ENCODE results near the gene EFNA2. TPM values are rescaled to one million over a fixed set of nuclear protein-coding genes. Genes with fewer than 3 reads are reported as not detected.

Gene EFNA2
- polyA plus RNA-seq, 3 donors: not detected

DNA sequence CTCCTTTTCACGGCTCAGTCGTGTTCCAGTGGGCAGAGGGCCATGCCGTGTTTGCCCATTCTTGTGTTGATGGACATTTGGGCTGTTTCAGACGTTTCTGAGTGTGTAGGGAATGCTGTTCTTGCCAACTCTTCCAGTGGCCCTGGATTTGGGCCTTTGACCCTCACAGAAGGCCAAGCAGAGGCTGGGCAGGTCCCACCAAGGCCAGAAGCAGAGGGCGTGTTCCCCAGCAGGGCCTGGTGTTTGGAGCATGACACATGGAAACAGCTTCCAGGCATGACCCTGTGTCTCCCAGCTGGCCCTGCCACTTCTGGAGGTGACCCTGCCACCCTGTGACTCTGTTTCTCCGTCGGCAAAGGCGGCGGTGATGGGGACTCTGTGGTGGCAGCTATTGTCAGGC lies 35.9 kb downstream of the EFNA2 start:
- Mint-ChIP-seq H3K27ac (no peak overlapping the region), H3K27me3 (ENCODE audit: low read depth in 3 of 3) (peaks cover 40 to 74% (median 65%) of the 10 kb centered on the region in 3 donors), H3K9me3 (peaks cover 0 to 12% (median 0%) of the 10 kb centered on the region in 7 donors), H3K4me3 (no peak overlapping the region), H3K36me3 (no peaks in the 10 kb centered on the region), H3K4me1 (peaks cover 10% of the 10 kb centered on the region)
- H3K27me3 ChIP-seq (ENCODE audit: control insufficient read depth in 2 of 2, insufficient read depth in 2 of 2, low read length in 2 of 2): peaks cover 0 to 39% of the 10 kb centered on the region in 2 donors
- TF ChIP-seq, protein P1, sequence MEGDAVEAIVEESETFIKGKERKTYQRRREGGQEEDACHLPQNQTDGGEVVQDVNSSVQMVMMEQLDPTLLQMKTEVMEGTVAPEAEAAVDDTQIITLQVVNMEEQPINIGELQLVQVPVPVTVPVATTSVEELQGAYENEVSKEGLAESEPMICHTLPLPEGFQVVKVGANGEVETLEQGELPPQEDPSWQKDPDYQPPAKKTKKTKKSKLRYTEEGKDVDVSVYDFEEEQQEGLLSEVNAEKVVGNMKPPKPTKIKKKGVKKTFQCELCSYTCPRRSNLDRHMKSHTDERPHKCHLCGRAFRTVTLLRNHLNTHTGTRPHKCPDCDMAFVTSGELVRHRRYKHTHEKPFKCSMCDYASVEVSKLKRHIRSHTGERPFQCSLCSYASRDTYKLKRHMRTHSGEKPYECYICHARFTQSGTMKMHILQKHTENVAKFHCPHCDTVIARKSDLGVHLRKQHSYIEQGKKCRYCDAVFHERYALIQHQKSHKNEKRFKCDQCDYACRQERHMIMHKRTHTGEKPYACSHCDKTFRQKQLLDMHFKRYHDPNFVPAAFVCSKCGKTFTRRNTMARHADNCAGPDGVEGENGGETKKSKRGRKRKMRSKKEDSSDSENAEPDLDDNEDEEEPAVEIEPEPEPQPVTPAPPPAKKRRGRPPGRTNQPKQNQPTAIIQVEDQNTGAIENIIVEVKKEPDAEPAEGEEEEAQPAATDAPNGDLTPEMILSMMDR (IDR thresholded peaks at IDR 0.05): no peak
- no peak overlapping the region for H3K4me2 ChIP-seq (replicated peaks; ENCODE audit: extremely low read depth, low read length, poor library complexity, severe bottlenecking)
- H3K9ac ChIP-seq (ENCODE audit: insufficient read depth, low read length, poor library complexity, severe bottlenecking): no peak overlapping the region
- H2AFZ ChIP-seq (ENCODE audit: insufficient read depth, low read depth, low read length, poor library complexity, severe bottlenecking): no peak overlapping the region
- H3K79me2 ChIP-seq (ENCODE audit: insufficient read depth, low read length): no peaks in the 10 kb centered on the region
- H3K9me3 ChIP-seq (replicated peaks in 1 of 2; ENCODE audit: control insufficient read depth in 1 of 2, insufficient read depth in 1 of 2, low read length in 2 of 2): peaks cover 0 to 6% of the 10 kb centered on the region in 2 donors
- H3K4me3 ChIP-seq (replicated peaks in 1 of 3; ENCODE audit: low read depth in 2 of 3, low read length in 3 of 3): no peak overlapping the region
- WGBS (ENCODE audit: insufficient coverage): 91% methylated on average over 7 of the region's 9 CpGs
- no peak overlapping the region for H3K27ac ChIP-seq (ENCODE audit: low read depth in 1 of 2, low read length in 2 of 2)
- peaks cover 12 to 15% of the 10 kb centered on the region in 2 donors for H3K4me1 ChIP-seq (ENCODE audit: control insufficient read depth in 1 of 2, insufficient read depth in 2 of 2, low read length in 2 of 2)
- H3K36me3 ChIP-seq (replicated peaks in 1 of 2; ENCODE audit: control insufficient read depth in 1 of 2, insufficient read depth in 2 of 2, low read length in 2 of 2): no peaks in the 10 kb centered on the region
- intact Hi-C loops (cut with micrococcal nuclease): no loop called here
- no peak for DNase-seq
- no peaks in the 10 kb centered on the region for H4K20me1 ChIP-seq (ENCODE audit: insufficient read depth, low read length)

DNA sequence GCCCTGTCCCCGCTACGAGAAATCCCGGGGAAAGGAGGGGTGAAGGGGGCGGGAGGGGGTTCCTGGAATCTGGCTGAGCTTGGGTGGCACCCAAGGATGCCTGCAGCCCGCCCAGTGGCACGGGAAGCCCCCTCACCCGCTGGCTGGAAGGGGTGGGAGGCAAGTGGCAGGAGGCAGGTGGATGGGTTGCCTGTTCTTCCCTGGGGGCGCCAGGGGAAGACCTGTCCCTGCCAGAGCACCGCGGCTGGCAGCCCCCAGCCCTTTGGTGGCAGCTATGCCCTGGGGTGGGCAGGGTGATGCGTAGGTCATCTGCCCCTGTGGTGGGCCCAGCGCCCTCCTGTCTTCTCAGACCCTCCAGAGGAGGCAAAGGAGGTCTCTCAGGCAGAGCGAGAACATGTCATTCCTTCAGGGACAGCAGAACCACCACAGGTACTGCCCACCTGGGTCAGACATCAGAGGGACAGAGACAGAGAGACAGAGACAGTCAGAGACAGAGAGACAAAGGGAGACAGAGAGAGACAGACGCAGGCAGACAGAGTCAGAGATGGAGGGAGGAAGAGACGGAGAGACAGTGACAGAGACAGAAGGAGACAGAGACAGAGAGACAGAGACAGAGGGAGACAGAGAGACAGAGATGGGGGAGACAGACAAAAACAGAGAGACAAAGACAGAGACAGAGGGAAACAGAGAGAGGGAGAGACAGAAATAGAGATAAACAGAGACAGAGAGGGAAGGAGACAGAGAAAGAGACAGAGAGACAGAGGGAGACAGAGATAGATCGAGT lies 36.7 kb downstream of the EFNA2 start:
- WGBS (ENCODE audit: insufficient coverage): 95% methylated on average over 13 of the region's 16 CpGs
- no peak for DNase-seq
- Histone ChIP-seq H3K27me3 (ENCODE audit: control insufficient read depth in 2 of 2, insufficient read depth in 2 of 2, low read length in 2 of 2) (peaks cover 0 to 34% of the 10 kb centered on the region in 2 donors), H3K4me3 (replicated peaks in 1 of 3; ENCODE audit: low read depth in 2 of 3, low read length in 3 of 3) (no peak overlapping the region), H3K4me2 (replicated peaks; ENCODE audit: extremely low read depth, low read length, poor library complexity, severe bottlenecking) (no peak overlapping the region), H3K9ac (ENCODE audit: insufficient read depth, low read length, poor library complexity, severe bottlenecking) (no peak overlapping the region), H3K4me1 (ENCODE audit: control insufficient read depth in 1 of 2, insufficient read depth in 2 of 2, low read length in 2 of 2) (peaks cover 12 to 15% of the 10 kb centered on the region in 2 donors), H3K79me2 (ENCODE audit: insufficient read depth, low read length) (no peaks in the 10 kb centered on the region), H3K9me3 (replicated peaks in 1 of 2; ENCODE audit: control insufficient read depth in 1 of 2, insufficient read depth in 1 of 2, low read length in 2 of 2) (peaks cover 0 to 6% of the 10 kb centered on the region in 2 donors), H3K36me3 (replicated peaks in 1 of 2; ENCODE audit: control insufficient read depth in 1 of 2, insufficient read depth in 2 of 2, low read length in 2 of 2) (no peaks in the 10 kb centered on the region), H3K27ac (ENCODE audit: low read depth in 1 of 2, low read length in 2 of 2) (no peak overlapping the region), H2AFZ (ENCODE audit: insufficient read depth, low read depth, low read length, poor library complexity, severe bottlenecking) (no peak overlapping the region), H4K20me1 (ENCODE audit: insufficient read depth, low read length) (no peaks in the 10 kb centered on the region)
- intact Hi-C loops (cut with micrococcal nuclease): no loop called here
- H3K27ac Mint-ChIP-seq: no peak overlapping the region
- peaks cover 10% of the 10 kb centered on the region for H3K4me1 Mint-ChIP-seq
- TF ChIP-seq, protein P1 (IDR thresholded peaks at IDR 0.05): no peak
- H3K36me3 Mint-ChIP-seq: no peaks in the 10 kb centered on the region
- H3K27me3 Mint-ChIP-seq (ENCODE audit: low read depth in 3 of 3): peaks cover 37 to 69% (median 58%) of the 10 kb centered on the region in 3 donors
- H3K9me3 Mint-ChIP-seq: peaks cover 0 to 12% (median 0%) of the 10 kb centered on the region in 7 donors
- H3K4me3 Mint-ChIP-seq: no peak overlapping the region

Data from CD14-positive monocyte (primary cell).